ENCODE data around the gene CHST7. TPM values are rescaled to one million over a fixed set of nuclear protein-coding genes. Genes with fewer than 3 reads are reported as not detected.

CHST7 gene
- total and polyA plus RNA-seq, 2 donors (not counting 1 experiment from before 2014, with no cell fraction given) = 1.3 to 2.6 TPM

- H3K79me2 ChIP-seq (ENCODE audit: control insufficient read depth, insufficient read depth, low read length) = no peaks in the 10 kb centered on the region
- peak; percentile 40 for ATAC-seq (ENCODE audit: low read depth)
- no peak overlapping the region for H3K9ac ChIP-seq (ENCODE audit: low read length)
- H2AFZ ChIP-seq (ENCODE audit: insufficient read depth, low read depth, low read length, poor library complexity, severe bottlenecking) = peak overlapping the region; percentile 81
- Mint-ChIP-seq H3K9me3 (ENCODE audit: insufficient read depth) (no peaks in the 10 kb centered on the region), H3K4me3 (peak overlapping the region; percentile 82), H3K27ac (peak overlapping the region; percentile 89), H3K4me1 (peaks cover 37% of the 10 kb centered on the region), H3K27me3 (no peaks in the 10 kb centered on the region)
- H3K4me2 ChIP-seq (replicated peaks; ENCODE audit: low read depth, low read length, poor library complexity, severe bottlenecking) = peak overlapping the region; percentile 68
- H3K27me3 ChIP-seq (replicated peaks in 1 of 4; ENCODE audit: control extremely low read depth in 1 of 4, control insufficient read depth in 3 of 4, insufficient read depth in 4 of 4, low read length in 3 of 4) = peaks cover 0 to 5% (median 0%) of the 10 kb centered on the region in 4 experiments
- DNase-seq = peak; percentile 61
- ChIA-PET POLR2A (interaction anchor here (0.6 kb wide), 1 partner anchor 12 kb away, joined by 9 read pairs; no protein-coding TSS in a partner anchor), CTCF (interaction anchor here (0.9 to 2.3 kb wide), 5 partner anchors 10 to 191 kb away, joined by 3 to 14 read pairs (median 3); no protein-coding TSS in a partner anchor)
- peaks cover 17 to 35% of the 10 kb centered on the region in 2 donors for H3K4me1 ChIP-seq (ENCODE audit: control insufficient read depth in 2 of 2, insufficient read depth in 2 of 2, low read length in 2 of 2)
- no peaks in the 10 kb centered on the region for H4K20me1 ChIP-seq (ENCODE audit: control insufficient read depth, insufficient read depth, low read length, poor library complexity, severe bottlenecking)
- intact Hi-C loops (cut with micrococcal nuclease) = loop anchor here (1.0 to 5.0 kb wide), 3 partner anchors 10 to 458 kb away; no protein-coding TSS in a partner anchor
- H3K27ac ChIP-seq (ENCODE audit: low read length in 2 of 2) = peak overlapping the region in 1 of 2 donors; percentile 22
- H3K4me3 ChIP-seq (ENCODE audit: control extremely low read depth in 1 of 5, extremely low read depth in 1 of 5, insufficient read depth in 1 of 5, low read depth in 2 of 5, low read length in 4 of 5) = peak overlapping the region in 3 of 5 experiments; percentile 56 to 64 (median 57)
- H3K36me3 ChIP-seq (replicated peaks in 1 of 2; ENCODE audit: control extremely low read depth in 1 of 2, control insufficient read depth in 1 of 2, extremely low read depth in 1 of 2, insufficient read depth in 2 of 2, low read length in 1 of 2) = no peaks in the 10 kb centered on the region
- TF ChIP-seq CTCF (IDR thresholded peaks at IDR 0.05) (peak; percentile 49), EZH2 (IDR thresholded peaks at IDR 0.05; ENCODE audit: borderline replicate concordance, insufficient read depth, low read depth, low read length, poor library complexity, severe bottlenecking) (no peak)
- no peaks in the 10 kb centered on the region for H3K9me3 ChIP-seq (ENCODE audit: control extremely low read depth in 1 of 3, control insufficient read depth in 2 of 3, insufficient read depth in 1 of 3, low read length in 2 of 3)
- 63% methylated on average over 2 of the region's 5 CpGs for WGBS (ENCODE audit: insufficient coverage)
These were observed 1.1 kb upstream of the CHST7 start for GRCh38 chrX:46572340-46572936.
